BLaER1 (cell line): ENCODE measurements around the gene FOXO6.

Experiments used
- H3K27ac ChIP-seq: shearing (Covaris generic); formaldehyde crosslinking; 2 replicates; pipeline ENCODE4 v1.8.1; 2022
- H3K27me3 ChIP-seq: shearing (Covaris generic); formaldehyde crosslinking; 2 replicates; pipeline ENCODE4 v1.8.1; 2022
- H3K36me3 ChIP-seq: shearing (Covaris generic); formaldehyde crosslinking; 2 replicates; pipeline ENCODE4 v1.8.1; 2022
- H3K4me1 ChIP-seq: shearing (Covaris generic); formaldehyde crosslinking; 2 replicates; pipeline ENCODE4 v1.8.1; 2022
- H3K4me2 ChIP-seq: shearing (Covaris generic); formaldehyde crosslinking; 2 replicates; pipeline ENCODE4 v1.8.1; 2022
- H3K4me3 ChIP-seq: shearing (Covaris generic); formaldehyde crosslinking; 2 replicates; pipeline ENCODE4 v1.8.1; 2022
- H3K9ac ChIP-seq: shearing (Covaris generic); formaldehyde crosslinking; 2 replicates; pipeline ENCODE4 v1.8.1; 2022
- H3K9me3 ChIP-seq: shearing (Covaris generic); formaldehyde crosslinking; 2 replicates; pipeline ENCODE4 v1.8.1; 2022
- H4K20me1 ChIP-seq: shearing (Covaris generic); formaldehyde crosslinking; 2 replicates; pipeline ENCODE4 v1.8.1; 2022
- Cebpa-rat ChIP-seq: shearing (Covaris generic); IDR thresholded peaks from 2 replicates; pipeline ENCODE4 v1.8.1; 2022

FOXO6 gene

DNA sequence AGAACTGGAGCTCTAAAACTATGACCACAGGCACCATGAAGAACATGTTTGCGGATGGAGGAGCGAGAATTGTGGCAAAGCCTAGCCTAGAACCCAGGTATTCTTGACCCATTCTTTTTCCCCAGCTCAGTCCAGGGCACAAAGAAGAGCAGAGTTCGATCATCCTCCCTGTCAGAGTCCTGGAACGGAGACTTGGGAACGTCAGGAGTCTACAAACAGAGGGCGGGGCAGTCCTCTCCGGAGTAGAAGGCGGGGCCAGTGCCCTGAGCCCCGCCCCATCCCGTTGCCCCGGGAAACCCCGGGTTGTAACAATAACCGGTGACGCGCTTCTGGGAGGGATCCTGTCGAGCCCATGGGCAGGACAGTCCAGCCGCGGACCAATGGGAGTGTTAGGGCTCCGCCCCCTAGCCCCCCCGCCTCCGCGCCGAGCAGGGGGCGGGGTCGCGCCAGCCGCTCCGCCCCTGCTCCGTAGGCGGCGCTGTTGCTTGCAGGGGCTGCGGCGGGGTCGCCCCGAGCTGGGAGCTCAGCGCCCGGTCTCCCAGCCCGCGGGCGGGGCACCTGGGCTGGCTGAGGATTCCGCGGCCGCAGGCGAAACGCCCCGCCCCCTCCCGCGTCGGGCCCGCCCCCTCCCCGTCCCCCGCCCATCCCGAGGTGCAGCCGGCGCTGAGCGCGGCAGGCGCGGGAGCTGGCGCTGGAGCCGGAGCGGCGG lies at the start of gene FOXO6:
FOXO6 (plus strand) TSS at position 649 of the 709 bp plus-strand sequence.
- peak within 1 kb of the TSS; percentile 78 for H3K9ac ChIP-seq
- H3K36me3 ChIP-seq: no peaks in the 10 kb centered on the region
- peak within 1 kb of the TSS; percentile 97 for H3K4me2 ChIP-seq
- no peaks in the 10 kb centered on the region for H3K9me3 ChIP-seq
- peak within 1 kb of the TSS; percentile 81 for H3K4me3 ChIP-seq
- peaks cover 24% of the 10 kb centered on the region for H3K27me3 ChIP-seq
- H3K4me1 ChIP-seq: peaks cover 86% of the 10 kb centered on the region
- TF ChIP-seq Cebpa-rat: no peak
- peak within 1 kb of the TSS; percentile 70 for H3K27ac ChIP-seq
- peaks cover 14% of the 10 kb centered on the region; the same call in 1 of the 2 replicates for H4K20me1 ChIP-seq

DNA sequence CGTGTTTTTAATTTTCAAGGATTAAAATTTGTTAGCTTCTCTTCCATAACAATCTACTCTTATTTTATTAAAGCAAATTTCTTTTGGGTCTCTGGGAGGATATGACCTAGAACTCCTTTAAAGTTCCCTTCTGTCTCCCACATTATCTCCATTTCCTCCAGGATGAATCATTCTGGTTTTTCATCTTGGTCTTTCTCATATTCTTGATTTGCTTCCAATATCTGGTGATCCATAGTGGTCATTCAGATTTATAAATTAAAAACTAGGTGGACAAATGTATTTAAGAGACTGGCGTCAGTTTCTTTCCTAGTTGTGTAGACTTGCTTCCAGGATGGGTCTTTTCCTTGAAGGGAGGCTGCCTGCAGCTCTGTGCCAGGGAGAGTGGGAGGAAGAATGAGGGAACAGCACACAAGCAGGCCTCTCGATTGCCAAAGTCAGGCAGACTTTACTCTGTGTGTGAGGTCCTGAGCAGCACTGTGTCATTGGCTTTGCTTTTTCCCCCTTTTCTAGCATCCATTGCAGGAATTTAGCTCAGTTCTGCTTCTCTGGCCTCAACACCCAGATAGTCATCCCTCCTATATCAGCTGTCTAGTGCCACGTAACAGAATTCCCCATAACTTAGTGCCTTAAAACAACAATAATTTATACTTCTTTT lies 48.1 kb upstream of the FOXO6 start:
- Histone ChIP-seq H3K27ac (no peak overlapping the region), H3K36me3 (no peaks in the 10 kb centered on the region), H3K4me2 (no peak overlapping the region), H3K4me1 (peaks cover 10% of the 10 kb centered on the region), H3K9me3 (peaks cover 9% of the 10 kb centered on the region), H3K4me3 (no peak overlapping the region), H3K27me3 (no peaks in the 10 kb centered on the region), H4K20me1 (no peaks in the 10 kb centered on the region), H3K9ac (no peak overlapping the region)
- no peak for TF ChIP-seq Cebpa-rat

DNA sequence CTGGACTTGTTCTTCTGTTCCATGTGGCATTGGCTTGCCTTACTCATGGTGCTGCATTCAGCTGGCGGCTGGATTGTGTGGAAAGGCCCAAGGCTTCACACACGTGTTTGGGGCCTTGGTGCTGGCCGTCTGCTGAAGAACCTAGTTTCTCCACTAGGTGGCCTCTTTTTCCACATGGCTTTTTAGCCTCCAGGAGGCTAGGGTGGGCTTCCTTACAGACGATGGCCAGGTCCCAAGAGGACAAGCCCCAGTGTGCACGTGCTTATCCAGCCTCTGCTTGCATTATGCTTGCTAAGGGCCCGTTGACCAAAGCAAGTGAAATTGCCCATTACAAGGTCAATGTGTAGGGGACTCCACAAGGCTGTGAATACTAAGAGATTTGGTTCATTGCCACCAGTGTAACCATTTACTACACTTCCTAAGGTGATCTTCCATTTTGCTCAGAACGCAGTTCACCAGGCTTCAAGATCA lies 47.5 kb upstream of the FOXO6 start:
- Histone ChIP-seq H3K9me3 (peaks cover 4% of the 10 kb centered on the region; the same call in 1 of the 2 replicates), H3K4me3 (no peak overlapping the region), H3K27ac (no peak overlapping the region), H3K36me3 (no peaks in the 10 kb centered on the region), H3K27me3 (no peaks in the 10 kb centered on the region), H4K20me1 (no peaks in the 10 kb centered on the region), H3K9ac (no peak overlapping the region), H3K4me1 (peaks cover 16% of the 10 kb centered on the region), H3K4me2 (no peak overlapping the region)
- no peak for TF ChIP-seq Cebpa-rat

DNA sequence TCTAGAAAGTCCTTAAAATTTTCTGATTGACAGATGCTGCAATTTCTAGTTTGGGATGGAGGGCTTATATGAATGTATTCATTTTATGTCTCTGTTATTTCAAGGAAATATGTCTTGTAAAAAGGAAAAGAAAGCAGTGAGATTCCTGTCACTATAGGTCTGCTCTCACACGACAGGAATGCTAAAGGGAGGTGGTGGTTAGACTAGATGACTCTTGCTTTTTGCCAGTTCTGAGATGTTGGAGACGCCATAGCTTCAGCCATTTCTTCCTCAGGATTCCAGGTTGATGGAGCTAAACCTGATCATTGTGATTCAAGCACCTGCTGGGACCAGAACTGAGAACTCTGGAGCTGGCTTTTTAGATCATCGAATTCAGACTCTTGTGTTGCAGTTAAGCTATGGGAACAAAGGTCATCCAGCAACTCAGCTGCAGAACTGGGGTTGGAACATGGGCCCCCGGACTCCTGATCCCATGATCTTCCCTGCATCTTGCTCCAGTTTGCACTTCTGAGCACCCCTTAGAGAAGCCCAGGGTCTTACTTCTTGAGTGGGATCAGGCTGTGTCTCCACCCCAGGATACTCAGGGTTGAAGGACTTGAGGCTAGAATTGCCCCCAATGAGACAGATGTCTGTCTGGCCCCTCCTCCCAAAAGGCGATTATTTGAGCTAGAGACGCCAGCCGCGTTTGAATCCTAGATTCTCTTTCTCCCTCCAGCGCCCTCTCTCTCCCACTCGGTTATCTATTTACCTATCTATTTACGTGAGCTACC lies 46.7 kb upstream of the FOXO6 start:
- TF ChIP-seq Cebpa-rat: no peak
- H3K27me3 ChIP-seq: no peaks in the 10 kb centered on the region
- H3K9ac ChIP-seq: no peak overlapping the region
- no peaks in the 10 kb centered on the region for H3K9me3 ChIP-seq
- H3K4me1 ChIP-seq: peaks cover 25% of the 10 kb centered on the region
- no peaks in the 10 kb centered on the region for H3K36me3 ChIP-seq
- no peak overlapping the region for H3K4me3 ChIP-seq
- H3K27ac ChIP-seq: no peak overlapping the region
- no peaks in the 10 kb centered on the region for H4K20me1 ChIP-seq
- H3K4me2 ChIP-seq: no peak overlapping the region

DNA sequence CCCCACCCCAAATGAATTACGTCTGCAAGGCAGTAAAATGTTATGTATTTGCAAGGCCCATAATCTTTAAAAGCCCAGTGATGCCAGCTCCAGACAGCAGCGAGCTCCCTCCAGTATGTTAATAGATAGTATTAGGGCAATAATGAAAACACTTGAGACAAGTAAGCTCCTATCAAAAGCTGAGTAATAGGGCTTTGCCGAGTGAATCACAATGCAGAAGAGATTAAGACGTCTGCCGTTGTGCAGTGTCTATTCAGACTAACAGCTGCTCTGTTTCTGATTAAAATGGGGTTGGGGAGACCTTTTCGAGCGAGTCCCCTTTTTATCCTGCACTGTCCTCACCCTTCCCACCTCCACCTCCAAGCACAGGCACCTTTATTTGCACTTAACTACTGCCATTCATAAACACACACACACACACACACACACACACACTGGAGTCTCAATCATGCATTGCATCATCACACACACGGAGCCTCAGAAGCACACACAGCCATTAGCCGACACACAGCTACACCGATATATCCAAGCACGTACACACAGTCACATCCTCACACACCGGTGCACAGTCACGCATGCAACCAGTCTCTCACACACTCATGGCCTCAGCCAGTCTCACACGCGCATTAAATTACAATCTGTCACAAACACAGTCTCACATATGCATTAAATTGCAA lies 46.0 kb upstream of the FOXO6 start:
- Histone ChIP-seq H3K27me3 (no peaks in the 10 kb centered on the region), H3K36me3 (no peaks in the 10 kb centered on the region), H3K9me3 (no peaks in the 10 kb centered on the region), H3K27ac (no peak overlapping the region), H4K20me1 (no peaks in the 10 kb centered on the region), H3K4me2 (no peak overlapping the region), H3K4me3 (no peak overlapping the region), H3K4me1 (peaks cover 32% of the 10 kb centered on the region), H3K9ac (no peak overlapping the region)
- no peak for TF ChIP-seq Cebpa-rat

DNA sequence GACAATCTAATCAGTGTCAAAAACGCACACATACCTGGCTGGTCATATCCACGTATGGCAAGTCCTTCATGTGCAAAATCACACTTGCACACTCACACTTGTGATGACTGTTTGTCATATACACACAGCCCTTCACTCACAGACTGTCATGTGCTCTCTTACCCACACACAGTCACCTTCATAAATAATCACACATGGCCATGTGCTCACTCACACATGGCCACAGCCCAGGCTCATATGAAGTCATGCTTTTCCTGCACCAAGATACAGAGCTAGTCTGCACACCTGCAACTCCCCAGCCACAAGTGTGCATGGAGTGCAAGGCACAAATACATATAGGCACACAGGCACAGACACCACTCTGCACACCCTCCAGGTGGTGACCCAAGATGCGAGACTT lies 45.4 kb upstream of the FOXO6 start:
- no peaks in the 10 kb centered on the region for H3K27me3 ChIP-seq
- no peak overlapping the region for H3K27ac ChIP-seq
- no peak for TF ChIP-seq Cebpa-rat
- no peaks in the 10 kb centered on the region for H3K9me3 ChIP-seq
- no peaks in the 10 kb centered on the region for H3K36me3 ChIP-seq
- H3K4me1 ChIP-seq: peaks cover 38% of the 10 kb centered on the region
- no peak overlapping the region for H3K9ac ChIP-seq
- H3K4me3 ChIP-seq: no peak overlapping the region
- H3K4me2 ChIP-seq: no peak overlapping the region
- no peaks in the 10 kb centered on the region for H4K20me1 ChIP-seq

DNA sequence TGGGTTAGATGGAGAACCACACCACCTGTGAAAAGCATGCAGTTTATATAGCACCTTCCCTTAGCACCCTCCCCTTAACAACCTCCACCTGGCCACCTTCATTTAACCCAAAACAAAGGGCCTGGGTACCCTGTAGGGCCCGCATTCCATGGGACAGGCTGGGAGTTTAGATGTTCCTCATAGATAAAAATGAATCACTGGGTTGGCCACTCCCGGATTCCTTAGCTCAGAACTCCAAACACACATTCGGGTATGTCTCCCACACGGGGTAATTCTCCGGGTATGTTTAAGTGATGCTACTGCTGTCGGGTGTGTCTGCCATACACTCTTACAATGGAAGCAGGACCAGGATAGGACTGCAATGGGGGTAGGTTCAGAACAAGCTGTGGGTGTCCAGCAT lies 43.9 kb upstream of the FOXO6 start:
- Histone ChIP-seq H3K27me3 (no peaks in the 10 kb centered on the region), H3K9me3 (no peaks in the 10 kb centered on the region), H3K36me3 (no peaks in the 10 kb centered on the region), H3K4me3 (no peak overlapping the region), H4K20me1 (no peaks in the 10 kb centered on the region), H3K4me1 (peaks cover 53% of the 10 kb centered on the region), H3K4me2 (no peak overlapping the region), H3K9ac (no peak overlapping the region), H3K27ac (no peak overlapping the region)
- TF ChIP-seq Cebpa-rat: no peak

DNA sequence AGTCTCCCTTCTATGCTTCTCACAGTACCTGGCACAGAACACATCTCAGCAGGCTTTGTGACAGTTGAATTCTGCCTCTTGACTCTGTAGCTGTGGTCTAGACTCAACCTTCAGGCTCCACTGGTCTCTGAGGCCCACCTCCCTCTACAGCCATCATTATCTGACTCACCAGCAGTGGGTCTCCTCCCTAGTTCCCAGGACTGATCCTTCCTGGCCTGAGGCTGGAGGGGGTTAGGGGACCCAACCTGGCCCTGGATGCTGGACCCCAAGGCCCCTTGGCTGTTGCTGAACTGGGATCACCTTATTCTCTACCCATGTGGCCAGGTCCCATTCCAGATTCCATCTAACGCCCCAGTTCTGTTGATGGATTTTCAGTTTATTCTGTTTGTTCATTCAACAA lies 43.1 kb upstream of the FOXO6 start:
- Histone ChIP-seq H4K20me1 (no peaks in the 10 kb centered on the region), H3K27ac (peak overlapping the region; percentile 81), H3K4me3 (no peak overlapping the region), H3K27me3 (no peaks in the 10 kb centered on the region), H3K36me3 (no peaks in the 10 kb centered on the region), H3K4me2 (peak overlapping the region; percentile 87), H3K4me1 (peaks cover 56% of the 10 kb centered on the region), H3K9me3 (no peaks in the 10 kb centered on the region), H3K9ac (no peak overlapping the region)
- no peak for TF ChIP-seq Cebpa-rat

DNA sequence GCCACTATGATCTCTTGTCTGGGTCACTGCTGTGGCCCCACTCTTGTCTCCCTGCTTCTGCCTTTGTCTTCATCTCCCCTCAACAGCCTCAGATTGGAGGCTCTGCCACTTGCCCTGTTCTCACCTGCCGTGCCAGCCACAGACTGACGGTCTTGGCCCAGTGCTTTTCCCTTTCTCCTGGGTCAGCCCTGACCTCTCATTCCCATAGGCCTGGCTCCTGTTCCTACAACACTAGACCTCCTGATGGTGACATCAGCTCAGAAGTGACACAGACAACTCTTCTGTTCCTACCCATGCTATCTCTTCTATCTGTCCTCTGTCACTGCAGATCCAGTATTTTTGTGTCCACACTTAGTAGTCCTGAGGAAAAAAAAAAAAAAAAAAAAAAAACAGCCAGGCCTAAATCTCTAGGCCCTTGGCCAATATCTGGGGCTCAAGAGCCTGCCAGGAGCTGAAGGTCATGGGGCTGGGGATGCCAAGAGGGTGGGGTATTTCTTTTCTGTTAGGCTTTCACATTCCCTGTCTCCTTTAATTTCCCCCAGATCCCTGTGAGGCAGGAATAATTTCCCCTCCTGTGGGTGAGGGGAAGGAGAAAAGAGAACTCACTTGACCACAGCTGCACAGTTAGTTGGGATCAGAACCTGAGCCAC lies 42.0 kb upstream of the FOXO6 start:
- no peaks in the 10 kb centered on the region for H3K36me3 ChIP-seq
- H4K20me1 ChIP-seq: no peaks in the 10 kb centered on the region
- H3K9ac ChIP-seq: peak overlapping the region; percentile 63; the same call in 1 of the 2 replicates
- H3K9me3 ChIP-seq: no peaks in the 10 kb centered on the region
- peak overlapping the region; percentile 87 for H3K4me2 ChIP-seq
- peak overlapping the region; percentile 81 for H3K27ac ChIP-seq
- H3K4me3 ChIP-seq: no peak overlapping the region; the same call in 1 of the 2 replicates
- peaks cover 52% of the 10 kb centered on the region for H3K4me1 ChIP-seq
- no peaks in the 10 kb centered on the region for H3K27me3 ChIP-seq
- TF ChIP-seq Cebpa-rat: no peak
